Measurements from ENCODE around the gene MRPL44.

The MRPL44 gene

DNA sequence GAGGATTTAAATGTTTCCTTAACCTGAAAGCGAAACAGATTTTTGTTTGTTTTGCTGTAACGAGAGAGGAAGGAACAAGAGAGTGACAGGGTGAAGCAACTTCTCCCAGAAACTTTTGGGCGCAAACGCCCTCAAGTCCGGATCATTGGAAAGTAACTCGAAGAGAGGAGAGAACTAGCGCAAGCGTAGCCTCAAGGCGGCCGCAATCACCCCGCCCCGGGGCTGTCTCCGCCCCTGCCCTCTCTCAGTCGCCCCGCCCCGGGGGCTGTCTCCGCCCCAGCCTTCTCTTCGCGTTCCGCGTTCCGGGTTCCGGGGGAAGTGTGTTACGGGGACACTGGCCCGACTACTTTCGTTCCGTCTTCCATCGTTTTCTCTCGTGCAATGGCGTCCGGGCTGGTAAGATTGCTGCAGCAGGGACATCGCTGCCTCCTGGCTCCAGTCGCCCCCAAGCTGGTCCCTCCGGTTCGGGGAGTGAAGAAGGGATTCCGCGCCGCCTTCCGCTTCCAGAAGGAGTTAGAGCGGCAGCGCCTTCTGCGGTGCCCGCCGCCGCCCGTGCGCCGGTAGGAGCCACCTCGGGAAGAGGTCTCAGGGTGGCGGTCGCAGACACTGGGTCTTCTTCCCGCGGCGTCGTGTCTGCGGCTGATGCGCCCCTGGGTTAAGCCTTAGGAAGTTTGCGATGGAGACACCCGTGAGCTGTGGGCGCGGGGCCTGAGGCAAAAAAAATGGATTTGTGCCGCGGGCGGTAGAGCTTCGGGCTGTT lies at the start of gene MRPL44:
Gene MRPL44 (plus strand): TSS at position 372 of the 760 bp plus-strand sequence. CDS start 10 bp downstream, at position 382.
- DNase-seq: peak; percentile 94 to 96

DNA sequence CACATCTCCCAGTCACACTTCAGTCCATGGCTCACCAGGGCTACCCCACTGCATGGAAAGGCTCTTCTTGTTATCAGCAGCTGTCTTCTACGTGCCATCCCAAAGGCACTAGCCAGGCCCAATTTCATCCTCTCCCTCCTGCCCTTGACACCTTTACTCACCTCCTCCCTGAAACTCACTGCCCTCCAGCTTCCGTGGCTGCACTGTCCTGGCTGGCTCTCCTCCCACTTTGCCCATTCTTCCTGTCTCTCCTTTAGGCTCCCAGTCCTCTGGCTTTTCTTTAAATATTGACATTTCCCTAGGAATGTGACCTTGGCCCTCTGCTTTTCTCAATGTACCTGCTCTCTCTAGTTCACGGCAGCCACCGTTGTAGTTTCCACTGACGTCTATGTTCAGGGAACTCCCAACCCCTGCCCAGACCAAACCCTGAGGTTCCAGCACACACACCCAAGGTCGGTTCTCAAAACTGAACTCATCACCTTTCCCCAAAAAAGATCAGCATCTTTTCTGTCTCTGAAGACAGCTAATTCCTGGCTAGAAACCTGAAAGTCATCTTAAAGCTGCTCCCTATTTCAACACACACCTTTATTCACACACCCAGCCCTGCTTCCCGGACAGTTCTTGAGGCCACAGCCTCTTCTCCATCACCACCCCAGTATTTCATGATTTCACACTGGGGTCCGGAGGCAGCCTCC lies 48.8 kb upstream of the MRPL44 start:
- DNase-seq: no peak

- no peak for DNase-seq
Observed at GRCh38 chr2:223909001-223909741, 48.1 kb upstream of the MRPL44 start.

GRCh38 chr2:223914324-223914723 lies 42.9 kb upstream of the MRPL44 start:
- no peak for DNase-seq

DNA sequence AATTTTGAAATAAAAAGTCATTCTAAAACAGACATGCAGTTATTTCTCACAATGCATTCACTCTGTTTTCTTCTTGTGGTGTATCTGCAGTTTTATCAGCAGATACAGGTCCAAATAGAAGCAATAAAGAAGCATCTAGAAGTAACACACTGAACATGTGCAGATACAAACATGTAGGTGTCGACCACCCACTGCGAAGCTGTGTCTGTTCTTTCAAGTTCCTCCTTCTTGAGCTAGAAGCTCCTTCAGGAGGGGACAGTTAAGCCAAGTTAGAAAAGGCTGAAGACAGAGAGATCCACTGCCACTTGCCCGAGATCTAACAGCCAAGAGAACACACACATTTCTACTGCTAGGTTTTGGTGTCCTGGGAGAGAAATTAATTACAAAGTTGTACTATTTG lies 42.2 kb upstream of the MRPL44 start:
- no peak for DNase-seq

DNA sequence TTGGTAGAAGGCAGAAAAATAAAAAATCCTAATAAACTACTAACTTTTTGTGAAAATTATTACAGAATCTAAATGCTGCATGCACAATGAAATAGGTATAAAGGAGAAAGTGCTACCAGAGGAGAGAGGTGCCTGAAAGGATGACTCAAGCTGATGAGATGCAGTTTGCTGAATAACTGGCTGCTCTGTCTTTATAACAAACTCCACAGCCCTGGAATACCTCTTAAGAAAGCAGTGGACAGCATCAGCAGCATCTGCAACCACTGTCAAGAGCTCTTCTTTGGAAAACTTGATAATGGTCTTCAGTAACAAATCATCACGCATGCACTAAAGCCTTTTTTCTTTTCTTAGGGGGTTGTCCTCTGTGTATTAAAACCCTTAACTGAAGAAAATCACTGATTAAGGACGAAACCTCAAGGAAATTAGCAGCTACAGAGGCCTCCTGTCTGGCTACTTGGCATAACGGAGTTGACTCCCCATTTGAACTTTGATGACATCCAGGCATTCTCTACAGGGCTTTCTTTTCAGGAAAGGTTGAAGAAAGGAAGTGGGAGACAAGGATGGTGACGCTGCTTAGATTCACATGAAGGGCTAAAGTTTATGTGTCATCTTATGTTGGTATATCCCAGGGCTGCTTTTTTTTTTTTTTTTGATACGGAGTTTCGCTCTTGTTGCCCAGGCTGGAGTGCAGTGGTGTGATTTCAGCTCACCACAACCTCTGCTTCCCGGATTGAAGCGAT lies 40.9 kb upstream of the MRPL44 start:
- no peak for DNase-seq

GRCh38 chr2:223918671-223919134 lies 38.6 kb upstream of the MRPL44 start:
- DNase-seq: no peak

- DNase-seq: no peak
Observed at GRCh38 chr2:223920109-223920508, 37.2 kb upstream of the MRPL44 start.

DNA sequence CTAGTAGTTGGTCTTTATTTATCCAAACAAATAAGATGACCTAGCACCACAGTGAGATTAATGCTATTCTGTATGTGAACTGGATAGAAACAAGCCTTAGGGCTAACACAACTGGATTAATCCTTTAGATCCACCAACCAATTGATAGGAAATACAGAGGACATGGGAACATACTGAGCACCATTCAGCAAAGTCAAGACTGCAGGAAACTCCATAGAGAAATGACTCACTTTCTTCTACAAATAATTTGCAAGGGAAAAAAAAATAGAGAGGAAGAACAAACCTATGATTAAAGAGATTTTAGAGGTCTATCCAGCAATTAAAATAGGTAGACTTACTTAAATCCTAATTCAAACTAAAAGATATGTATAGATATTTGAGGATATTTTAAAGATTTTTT lies 36.1 kb upstream of the MRPL44 start:
- no peak for DNase-seq

GRCh38 chr2:223922308-223922707 lies 35.0 kb upstream of the MRPL44 start:
- no peak for DNase-seq

DNA sequence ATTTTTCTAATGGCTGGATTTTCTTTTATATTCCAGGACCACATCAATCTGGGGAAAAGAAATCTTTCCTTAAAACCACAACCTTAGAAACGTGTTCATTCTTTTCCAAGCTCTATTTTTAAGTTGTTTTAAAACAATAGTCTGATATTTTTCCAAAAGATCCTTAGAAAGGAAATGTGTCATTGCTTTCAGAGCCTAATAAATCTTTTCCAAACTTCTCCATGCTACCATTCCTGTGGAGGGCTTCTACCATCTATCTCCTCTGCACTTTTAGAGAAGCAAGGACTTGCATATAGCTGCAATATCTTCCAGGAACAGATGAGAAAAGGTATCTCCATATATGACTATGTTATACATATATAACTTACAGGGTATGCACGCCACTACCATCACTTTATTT lies 33.3 kb upstream of the MRPL44 start:
- DNase-seq: no peak

DNA sequence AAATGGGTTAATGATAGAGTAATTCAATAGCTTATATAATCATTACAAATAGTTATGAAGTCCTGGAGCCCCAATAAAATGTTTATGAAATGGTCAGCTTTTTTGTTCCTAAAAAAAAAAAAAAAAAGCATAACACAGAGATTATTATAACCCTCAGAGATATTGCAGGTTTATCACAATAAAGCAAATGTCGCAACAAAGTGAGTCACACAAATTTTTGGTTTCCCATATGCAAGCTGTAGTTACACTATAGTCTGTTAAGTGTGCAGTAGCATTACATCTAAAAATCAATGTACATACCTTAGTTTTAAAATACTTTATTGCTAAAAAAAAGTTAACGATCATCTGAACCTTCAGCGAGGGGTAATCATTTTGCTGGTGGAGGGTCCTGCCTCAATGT lies 32.2 kb upstream of the MRPL44 start:
- no peak for DNase-seq

- DNase-seq: no peak
Observed at GRCh38 chr2:223928113-223929006, 28.9 kb upstream of the MRPL44 start.

DNA sequence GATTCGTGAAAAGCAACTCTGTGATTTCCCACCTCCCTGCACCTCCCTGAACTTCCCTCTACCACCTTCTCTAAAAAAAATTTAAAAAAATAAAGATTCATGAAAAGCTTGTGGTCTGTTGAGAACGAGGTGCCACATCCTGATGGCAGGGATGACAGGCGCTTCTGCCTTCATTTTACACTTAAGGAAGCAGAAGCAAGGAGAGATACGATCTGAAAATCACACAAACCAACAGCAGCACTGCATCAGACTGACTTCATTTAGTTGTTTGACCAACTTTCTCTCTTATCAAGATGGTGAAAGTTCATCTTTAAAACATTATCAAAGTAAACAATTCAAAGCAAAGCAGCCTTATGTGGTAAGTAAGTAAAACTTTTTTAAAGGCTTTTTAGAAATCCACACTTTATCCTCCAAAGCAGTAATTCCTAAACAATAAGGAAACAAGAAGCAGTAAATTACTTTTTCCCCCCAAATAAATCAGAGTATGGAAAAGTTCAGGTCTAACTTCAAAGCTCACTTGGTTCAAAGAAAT lies 27.6 kb upstream of the MRPL44 start:
- DNase-seq: peak; percentile 29 to 50

DNA sequence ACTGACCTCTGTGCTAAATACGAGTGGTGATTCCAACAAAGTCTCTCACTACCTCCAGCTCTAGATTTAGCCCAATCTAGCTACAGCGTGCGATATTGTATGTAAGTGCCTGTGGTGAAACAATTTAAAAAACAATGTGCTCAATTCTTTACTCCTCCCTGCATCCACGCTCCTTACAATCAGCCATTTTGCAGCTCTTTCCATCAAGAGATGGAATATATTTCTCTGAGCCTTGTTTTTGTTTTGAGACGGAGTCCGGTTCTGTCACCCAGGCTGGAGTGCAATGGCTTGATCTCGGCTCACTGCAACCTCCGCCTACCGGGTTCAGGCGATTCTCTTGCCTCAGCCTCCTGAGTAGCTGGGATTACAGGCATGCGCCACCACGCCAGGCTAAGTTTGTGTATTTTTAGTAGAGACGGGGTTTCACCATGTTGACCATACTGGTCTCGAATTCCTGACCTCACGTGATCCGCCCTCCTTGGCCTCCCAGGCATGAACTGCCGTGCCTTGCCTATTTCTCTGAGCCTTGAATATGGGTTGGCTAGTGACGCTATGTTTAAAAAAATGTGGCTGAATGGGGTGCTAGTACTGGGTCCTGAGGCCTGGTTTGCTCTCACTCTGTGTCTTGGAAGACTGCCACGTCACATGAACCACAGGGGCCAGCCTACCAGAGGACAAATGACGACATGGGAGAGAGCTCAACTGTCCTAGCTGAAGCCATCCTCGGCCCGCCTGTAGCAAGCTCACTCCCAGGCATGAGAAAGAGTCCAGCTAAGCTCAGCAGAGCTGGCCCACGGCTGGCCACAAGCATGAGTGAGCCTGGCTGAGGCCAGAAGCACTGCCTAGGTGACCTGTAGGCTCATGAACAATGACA lies 26.9 kb upstream of the MRPL44 start:
- DNase-seq: peak in 1 of 2 donors; percentile 30

DNA sequence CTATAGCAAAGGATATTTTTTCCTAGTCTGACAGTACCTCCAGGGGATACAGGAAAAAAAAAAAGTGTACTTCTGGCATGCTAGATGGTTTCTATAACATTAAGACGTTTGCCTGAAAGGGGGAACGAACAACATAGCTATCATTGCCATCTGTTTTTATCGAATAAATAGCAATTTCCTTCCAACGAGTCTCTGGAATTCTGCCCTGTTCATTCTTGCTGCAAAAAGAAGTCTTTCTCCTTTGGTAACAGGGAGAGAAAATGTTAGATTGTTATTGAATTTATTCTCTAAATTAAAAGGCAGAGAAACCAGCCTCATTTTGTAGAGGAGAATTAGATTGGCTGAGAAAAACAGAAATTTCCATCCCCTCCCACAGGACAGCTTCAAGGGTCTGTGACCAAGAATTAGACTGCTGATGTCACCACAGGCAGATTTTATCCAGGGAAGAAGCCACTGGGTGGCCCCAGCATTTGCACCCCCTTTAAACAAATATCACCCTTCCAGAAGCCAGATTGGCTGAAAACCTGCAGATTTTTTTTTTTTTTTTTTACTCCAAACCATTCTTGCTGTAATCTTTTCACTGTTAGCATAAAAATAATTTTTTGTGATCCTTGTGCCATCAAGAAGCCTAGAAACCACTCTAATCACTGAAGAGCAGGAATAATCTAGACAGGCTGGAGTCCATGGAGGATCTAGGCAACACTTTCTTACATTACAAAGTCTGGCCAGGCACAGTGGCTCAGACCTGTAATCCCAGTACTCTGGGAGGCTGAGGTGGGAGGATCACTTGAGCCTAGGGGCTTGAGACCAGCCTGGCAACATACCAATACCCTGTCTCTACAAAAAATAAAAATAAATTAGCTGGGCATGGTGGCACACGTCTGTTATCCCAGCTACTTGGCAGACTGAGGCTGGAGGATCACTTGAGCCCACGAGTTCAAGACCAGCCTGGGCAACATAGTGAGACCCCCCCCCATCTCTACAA lies 24.2 kb upstream of the MRPL44 start:
- no peak for DNase-seq

DNA sequence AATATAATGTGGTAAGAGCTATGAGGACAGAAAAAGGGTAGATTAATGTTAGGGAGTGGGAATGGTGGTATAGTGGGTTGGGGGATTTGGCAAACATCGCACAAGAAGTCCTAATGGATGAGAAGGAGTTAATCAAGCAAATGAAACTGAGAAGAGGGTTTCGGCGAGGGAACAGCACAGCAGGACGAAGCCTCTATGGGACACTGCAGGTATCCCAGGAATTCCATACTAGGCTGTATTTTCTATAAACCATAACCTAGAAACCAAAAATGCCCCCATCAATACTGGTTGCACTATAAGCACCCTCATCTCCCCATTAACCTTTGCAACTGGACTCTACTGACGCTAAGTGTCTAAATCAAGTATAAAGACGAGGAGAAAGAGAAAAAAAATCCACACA lies 22.4 kb upstream of the MRPL44 start:
- DNase-seq: no peak

DNA sequence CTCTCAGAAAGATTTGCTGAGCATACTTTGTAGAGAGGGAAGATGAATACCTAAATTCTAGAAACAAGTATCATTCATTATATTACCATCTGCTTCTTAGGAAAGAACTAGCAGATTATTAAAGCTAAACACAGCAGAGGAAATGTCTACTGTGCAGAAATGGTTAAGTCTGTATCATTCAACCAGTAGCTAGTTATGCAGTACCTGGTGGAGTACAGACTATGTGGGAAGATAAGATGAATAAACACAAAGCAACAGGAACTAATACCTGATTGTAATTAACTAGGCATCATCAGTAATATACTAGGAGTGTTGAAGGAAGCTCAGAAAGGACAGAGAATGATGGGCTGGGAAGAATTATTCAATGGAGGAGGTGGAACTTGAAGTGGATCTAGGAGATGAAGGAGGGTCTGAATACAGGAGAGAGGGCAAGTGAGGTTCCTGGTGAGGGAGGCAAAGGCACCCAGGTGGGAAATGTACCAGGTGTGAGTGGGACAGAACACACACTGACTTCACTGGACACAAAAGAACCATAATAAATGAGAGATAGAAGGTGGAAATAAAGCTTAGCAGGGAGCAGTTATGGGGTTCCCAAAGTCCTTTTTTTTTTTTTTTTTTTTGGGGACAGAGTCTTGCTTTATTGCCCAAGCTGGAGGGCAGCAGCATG lies 21.7 kb upstream of the MRPL44 start:
- DNase-seq: no peak

- DNase-seq: no peak
Observed at GRCh38 chr2:223936862-223937326, 20.4 kb upstream of the MRPL44 start.

Measured in CD4-positive, alpha-beta T cell treated with Interleukin-4 for 1 hour (primary cell).